Natural killer cell (primary cell): ENCODE data around the gene LYPD6B. TPM values are rescaled to one million over a fixed set of nuclear protein-coding genes. Genes with fewer than 3 reads are reported as not detected.

ENCODE experiments used
- ATAC-seq, 3 donors: fragments of 150-1000 bp in 2 of 3; fragments of 200-7000 bp in 1 of 3; cut with Tn5 transposase; 1 replicate in 1 of 3; 2 replicates in 2 of 3; pipeline ENCODE4 v1.10.0; 2021; ENCODE audit warnings: mild to moderate bottlenecking in 2 of 3, moderate library complexity in 2 of 3
- DNase-seq, 2 donors: peaks; one replicate each; pipeline versions ENCODE4 v3.0.0 to v3.0.0-alpha.2; 2013 to 2021; ENCODE audit warnings: mixed read lengths in 1 of 2
- H3K27ac ChIP-seq: one replicate; pipeline ENCODE4 v1.5.1; 2013; ENCODE audit warnings: mild to moderate bottlenecking, low read length
- H3K27me3 ChIP-seq: one replicate; pipeline ENCODE4 v1.6.1; 2013; ENCODE audit warnings: low read length; ENCODE audit not compliant: control insufficient read depth, insufficient read depth
- H3K36me3 ChIP-seq: one replicate; pipeline ENCODE4 v1.6.1; 2013; ENCODE audit warnings: low read length; ENCODE audit not compliant: control insufficient read depth, insufficient read depth
- H3K4me1 ChIP-seq: one replicate; pipeline ENCODE4 v1.6.1; 2013; ENCODE audit warnings: low read length; ENCODE audit not compliant: control insufficient read depth, insufficient read depth
- H3K4me3 ChIP-seq: one replicate; pipeline ENCODE4 v1.5.1; 2013; ENCODE audit warnings: low read length
- H3K9me3 ChIP-seq: one replicate; pipeline ENCODE4 v1.6.1; 2013; ENCODE audit warnings: low read length; ENCODE audit not compliant: control insufficient read depth, insufficient read depth
- H3K27ac Mint-ChIP-seq, 2 donors: one replicate each; pipeline ENCODE4 v1.8.0; 2022; ENCODE audit warnings: mild to moderate bottlenecking in 2 of 2, mixed read lengths in 2 of 2, moderate library complexity in 1 of 2
- H3K27me3 Mint-ChIP-seq, 2 donors: one replicate each; pipeline ENCODE4 v1.8.0; 2022; ENCODE audit warnings: low read depth in 2 of 2, mixed read lengths in 2 of 2
- H3K36me3 Mint-ChIP-seq: one replicate; pipeline ENCODE4 v1.8.0; 2022; ENCODE audit warnings: mixed read lengths
- H3K4me1 Mint-ChIP-seq, 2 donors: one replicate each; pipeline ENCODE4 v1.8.0; 2022; ENCODE audit warnings: mixed read lengths in 2 of 2
- H3K4me3 Mint-ChIP-seq: one replicate; pipeline ENCODE4 v1.8.0; 2022; ENCODE audit warnings: mild to moderate bottlenecking, moderate library complexity, mixed read lengths
- H3K9me3 Mint-ChIP-seq, 2 donors: one replicate each; pipeline ENCODE4 v1.8.0; 2022; ENCODE audit warnings: mixed read lengths in 2 of 2
- CTCF ChIP-seq: fragments of 200-600 bp; IDR thresholded peaks from one replicate; pipeline ENCODE4 v1.8.0; 2022; ENCODE audit warnings: antibody characterized with exemption
- WGBS: methylation state at CpG from one replicate; pipeline ENCODE4 v1.1.7; 2013; ENCODE audit warnings: missing lambda C conversion rate; ENCODE audit not compliant: insufficient coverage; 5-methylcytosine and 5-hydroxymethylcytosine counted together
- intact Hi-C: fragments of 100-400 bp; cut with micrococcal nuclease; formaldehyde crosslinking; loops from one replicate; pipeline ENCODE4 v1.14.2; 2022
- total RNA-seq, 4 donors: library from RNA; stranded (reverse); fragments of 120-200 nt in 1 of 4; gene quantifications; one replicate each; pipeline versions ENCODE4 v1.2.3 to v1.2.4, GENCODE V29; 2013 to 2022

LYPD6B gene
- total RNA-seq, 3 donors from 2014 or later (not counting 1 experiment from before 2014, with no cell fraction given), result not detected

- Histone ChIP-seq H3K4me1 (no peaks in the 10 kb centered on the region), H3K4me3 (no peak overlapping the region)
- no peaks in the 10 kb centered on the region for H3K36me3 Mint-ChIP-seq
Observed at GRCh38 chr2:149145314-149146295, 107.1 kb downstream of the LYPD6B start.

GRCh38 chr2:149146876-149147275 lies 108.4 kb downstream of the LYPD6B start:
- no peaks in the 10 kb centered on the region for H3K4me1 Mint-ChIP-seq
- WGBS, result 80% methylated on average over 6 of the region's 8 CpGs
- Histone ChIP-seq H3K4me3 (no peak overlapping the region), H3K27me3 (no peaks in the 10 kb centered on the region), H3K4me1 (no peaks in the 10 kb centered on the region), H3K36me3 (no peaks in the 10 kb centered on the region), H3K27ac (no peak overlapping the region), H3K9me3 (no peaks in the 10 kb centered on the region)
- H3K4me3 Mint-ChIP-seq, result no peak overlapping the region
- H3K9me3 Mint-ChIP-seq, result peaks cover 0 to 2% of the 10 kb centered on the region in 2 donors
- no peak overlapping the region for H3K27ac Mint-ChIP-seq
- peaks cover 0 to 6% of the 10 kb centered on the region in 2 donors for H3K27me3 Mint-ChIP-seq
- no peaks in the 10 kb centered on the region for H3K36me3 Mint-ChIP-seq
- no peak for ATAC-seq
- no peak for DNase-seq
- intact Hi-C loops, result no loop called here
- no peak for TF ChIP-seq CTCF

More at GRCh38 chr2:149145314-149146295, 107.1 kb downstream of the LYPD6B start:
- no peaks in the 10 kb centered on the region for H3K9me3 ChIP-seq
- Mint-ChIP-seq H3K4me1 (no peaks in the 10 kb centered on the region), H3K27me3 (peaks cover 0 to 6% of the 10 kb centered on the region in 2 donors), H3K27ac (no peak overlapping the region), H3K9me3 (peaks cover 0 to 2% of the 10 kb centered on the region in 2 donors), H3K4me3 (no peak overlapping the region)
- H3K27me3 ChIP-seq, result no peaks in the 10 kb centered on the region
- intact Hi-C loops, result no loop called here
- ATAC-seq, result no peak
- no peaks in the 10 kb centered on the region for H3K36me3 ChIP-seq
- 66% methylated on average over 10 of the region's 10 CpGs for WGBS
- no peak for DNase-seq
- H3K27ac ChIP-seq, result no peak overlapping the region
- TF ChIP-seq CTCF, result no peak

GRCh38 chr2:149148194-149149006 lies 109.9 kb downstream of the LYPD6B start:
- H3K4me3 ChIP-seq, result no peak overlapping the region
- no peaks in the 10 kb centered on the region for H3K36me3 Mint-ChIP-seq
- WGBS, result 62% methylated on average over 5 of the region's 6 CpGs
- no peaks in the 10 kb centered on the region for H3K36me3 ChIP-seq
- TF ChIP-seq CTCF, result no peak
- no peaks in the 10 kb centered on the region for H3K27me3 ChIP-seq
- peaks cover 2% of the 10 kb centered on the region in 2 donors for H3K9me3 Mint-ChIP-seq
- ATAC-seq, result no peak
- DNase-seq, result no peak
- no peak overlapping the region for H3K27ac ChIP-seq
- no peaks in the 10 kb centered on the region for H3K4me1 ChIP-seq
- no peaks in the 10 kb centered on the region for H3K9me3 ChIP-seq
- H3K4me1 Mint-ChIP-seq, result no peaks in the 10 kb centered on the region
- H3K27me3 Mint-ChIP-seq, result peaks cover 3 to 5% of the 10 kb centered on the region in 2 donors
- H3K27ac Mint-ChIP-seq, result no peak overlapping the region
- no peak overlapping the region for H3K4me3 Mint-ChIP-seq
- intact Hi-C loops, result no loop called here
